ENCODE results near the gene POLD3.

GRCh38 chr11:74592063-74592440, 330 bp upstream of the POLD3 start:
- TF ChIP-seq CTCF (IDR thresholded peaks at IDR 0.05), result no peak
- TF ChIP-seq POLR2AphosphoS5 (IDR thresholded peaks at IDR 0.05), result no peak
- TF ChIP-seq EP300 (IDR thresholded peaks at IDR 0.05), result no peak
- TF ChIP-seq POLR2A (IDR thresholded peaks at IDR 0.05), result no peak

Measured in stomach (tissue), 4 donors.